Peyer's patch (tissue), 4 donors: Measurements from ENCODE around the gene LENEP.

Source experiments
- CTCF ChIP-seq, 6 experiments: fragments of 450-650 bp in 4 of 6; fragments of 200-600 bp in 2 of 6; sonication (generic) in 1 of 6; IDR thresholded peaks; one replicate each; pipeline ENCODE4 v1.5.1; 2017 to 2019; ENCODE audit warnings: antibody characterized with exemption in 6 of 6, mild to moderate bottlenecking in 3 of 6, moderate library complexity in 1 of 6
- POLR2A ChIP-seq, 2 donors: fragments of 450-650 bp; IDR thresholded peaks; one replicate each; pipeline ENCODE4 v1.5.1; 2017; ENCODE audit warnings: antibody characterized with exemption in 2 of 2, mild to moderate bottlenecking in 2 of 2, moderate library complexity in 2 of 2

GRCh38 chr1:155042789-155043188, 49.4 kb downstream of the LENEP start:
- TF ChIP-seq CTCF (IDR thresholded peaks at IDR 0.05) = no peak
- no peak for TF ChIP-seq POLR2A (IDR thresholded peaks at IDR 0.05)
